GM12874 (cell line): ENCODE results near the gene POU6F1.

Experiments used
- CTCF ChIP-seq: IDR thresholded peaks from 2 replicates; pipeline ENCODE4 v1.5.1; 2011; ENCODE audit warnings: low read depth, mild to moderate bottlenecking, control low read depth, low read length, moderate library complexity; ENCODE audit not compliant: insufficient read depth

POU6F1 gene

GRCh38 chr12:51147309-51147708 lies 70.6 kb downstream of the POU6F1 start:
- no peak for TF ChIP-seq CTCF

GRCh38 chr12:51139292-51139844 lies 78.5 kb downstream of the POU6F1 start:
- no peak for TF ChIP-seq CTCF
